K562 (cell line): ENCODE measurements around the gene EPX. TPM values are rescaled to one million over a fixed set of nuclear protein-coding genes. Genes with fewer than 3 reads are reported as not detected.
A peak's percentile ranks its signal among the peaks of the same experiment; 100 is the strongest.

Experiments
- BCOR ChIP-seq: fragments of 450-650 bp; IDR thresholded peaks from 2 replicates; pipeline ENCODE4 v1.6.1; 2016
- C11orf30 ChIP-seq: fragments of 450-650 bp; IDR thresholded peaks from 2 replicates; pipeline ENCODE4 v1.6.1; 2016; ENCODE audit warnings: low read depth, mild to moderate bottlenecking
- HMGXB4 ChIP-seq: sonication (generic); formaldehyde crosslinking; IDR thresholded peaks from 2 replicates; pipeline ENCODE4 v1.8.1; 2023; ENCODE audit warnings: mild to moderate bottlenecking, missing genetic modification reagents
- HNRNPUL1 ChIP-seq: fragments of 200-400 bp; formaldehyde crosslinking; IDR thresholded peaks from 2 replicates; pipeline ENCODE4 v1.6.1; 2017; ENCODE audit warnings: low read length
- MEF2D ChIP-seq: conservative IDR thresholded peaks from 2 replicates; pipeline ENCODE4 v1.6.1; 2016; ENCODE audit warnings: low read depth, missing genetic modification characterization, missing compliant biosample characterization
- RAD21 ChIP-seq, 2 experiments: fragments of 250-450 bp in 1 of 2; fragments of 450-650 bp in 1 of 2; sonication (Bioruptor Pico) in 1 of 2; formaldehyde crosslinking in 1 of 2; IDR thresholded peaks in 1 of 2; conservative IDR thresholded peaks in 1 of 2; 2 replicates each; pipeline versions ENCODE4 v1.4.0 to v1.8.0; 2020 to 2022; ENCODE audit warnings: mild to moderate bottlenecking in 2 of 2, moderate library complexity in 1 of 2
- RBM25 ChIP-seq: fragments of 200-400 bp; formaldehyde crosslinking; IDR thresholded peaks from 2 replicates; pipeline ENCODE4 v1.6.1; 2018; ENCODE audit warnings: low read length, low read depth, moderate library complexity; ENCODE audit not compliant: severe bottlenecking
- TRIM24 ChIP-seq, 2 experiments: fragments of 450-650 bp; IDR thresholded peaks; 2 replicates each; pipeline ENCODE4 v1.6.1; 2016
- ZNF324 ChIP-seq: fragments of 250-450 bp; sonication (Bioruptor Pico); IDR thresholded peaks from 2 replicates; pipeline ENCODE4 v1.4.0; 2020; ENCODE audit warnings: mild to moderate bottlenecking
- polyA plus RNA-seq, 8 experiments: library from polyadenylated mRNA; depleted of rRNA in 4 of 8; stranded (reverse) in 5 of 8; unstranded in 3 of 8; fragments of >200 nt; fragmentation: Nextera tagmentation in 2 of 8; fragmentation: Illumina TruSeq in 1 of 8; extraction: Ambion mirVana in 2 of 8; extraction: Trizol in 1 of 8; gene quantifications; 2 replicates each; pipeline versions ENCODE4 v1.2.1 to v1.2.3, GENCODE V29; 2011 to 2014; ENCODE audit warnings: inconsistent platforms in 1 of 8, missing spikeins in 1 of 8
- total RNA-seq, 7 experiments: library from RNA; depleted of rRNA in 6 of 7; stranded (reverse); fragments of >200 nt in 6 of 7; fragmentation: Illumina TruSeq in 2 of 7; extraction: Trizol in 2 of 7; gene quantifications; 2 replicates each; pipeline versions ENCODE4 v1.2.1 to v1.2.3, GENCODE V29; 2011 to 2021; ENCODE audit warnings: low replicate concordance in 1 of 7
- TF ChIP-seq, protein P1 (sequence below), 2 experiments: fragments of 450-650 bp; formaldehyde crosslinking in 1 of 2; IDR thresholded peaks; 2 replicates each; pipeline versions ENCODE4 v1.4.0 to v1.6.1; 2014 to 2020; ENCODE audit warnings: mild to moderate bottlenecking in 2 of 2, borderline replicate concordance in 1 of 2, low read depth in 1 of 2
- TF ChIP-seq, protein P2 (sequence below): fragments of 250-450 bp; sonication (Bioruptor Pico); IDR thresholded peaks from 2 replicates; pipeline ENCODE4 v1.4.0; 2020; ENCODE audit warnings: mild to moderate bottlenecking, moderate library complexity, borderline replicate concordance
- TF ChIP-seq, protein P3 (sequence below): fragments of 150-350 bp; conservative IDR thresholded peaks from 2 replicates; pipeline ENCODE4 v1.6.1; 2014; ENCODE audit warnings: low read length

Gene EPX
- total and polyA plus RNA-seq, 9 of the 15 experiments (the other 6 are each of a cell fraction or from before 2014, with no cell fraction given): 0.07 to 0.33 (median 0.19) TPM; not detected in 3

GRCh38 chr17:58193641-58194255 lies 1.2 kb downstream of the EPX start (continued):
- TF ChIP-seq, protein P1, sequence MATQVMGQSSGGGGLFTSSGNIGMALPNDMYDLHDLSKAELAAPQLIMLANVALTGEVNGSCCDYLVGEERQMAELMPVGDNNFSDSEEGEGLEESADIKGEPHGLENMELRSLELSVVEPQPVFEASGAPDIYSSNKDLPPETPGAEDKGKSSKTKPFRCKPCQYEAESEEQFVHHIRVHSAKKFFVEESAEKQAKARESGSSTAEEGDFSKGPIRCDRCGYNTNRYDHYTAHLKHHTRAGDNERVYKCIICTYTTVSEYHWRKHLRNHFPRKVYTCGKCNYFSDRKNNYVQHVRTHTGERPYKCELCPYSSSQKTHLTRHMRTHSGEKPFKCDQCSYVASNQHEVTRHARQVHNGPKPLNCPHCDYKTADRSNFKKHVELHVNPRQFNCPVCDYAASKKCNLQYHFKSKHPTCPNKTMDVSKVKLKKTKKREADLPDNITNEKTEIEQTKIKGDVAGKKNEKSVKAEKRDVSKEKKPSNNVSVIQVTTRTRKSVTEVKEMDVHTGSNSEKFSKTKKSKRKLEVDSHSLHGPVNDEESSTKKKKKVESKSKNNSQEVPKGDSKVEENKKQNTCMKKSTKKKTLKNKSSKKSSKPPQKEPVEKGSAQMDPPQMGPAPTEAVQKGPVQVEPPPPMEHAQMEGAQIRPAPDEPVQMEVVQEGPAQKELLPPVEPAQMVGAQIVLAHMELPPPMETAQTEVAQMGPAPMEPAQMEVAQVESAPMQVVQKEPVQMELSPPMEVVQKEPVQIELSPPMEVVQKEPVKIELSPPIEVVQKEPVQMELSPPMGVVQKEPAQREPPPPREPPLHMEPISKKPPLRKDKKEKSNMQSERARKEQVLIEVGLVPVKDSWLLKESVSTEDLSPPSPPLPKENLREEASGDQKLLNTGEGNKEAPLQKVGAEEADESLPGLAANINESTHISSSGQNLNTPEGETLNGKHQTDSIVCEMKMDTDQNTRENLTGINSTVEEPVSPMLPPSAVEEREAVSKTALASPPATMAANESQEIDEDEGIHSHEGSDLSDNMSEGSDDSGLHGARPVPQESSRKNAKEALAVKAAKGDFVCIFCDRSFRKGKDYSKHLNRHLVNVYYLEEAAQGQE (IDR thresholded peaks at IDR 0.05; ENCODE audit: borderline replicate concordance): no peak
- TF ChIP-seq, protein P1 (CRISPR knock-in tag; IDR thresholded peaks at IDR 0.05; ENCODE audit: low read depth): no peak
- no peak; a peak in 1 of 4 replicates for TF ChIP-seq RAD21 (CRISPR knock-in tag; conservative IDR thresholded peaks at IDR 0.05 in 1 of 2, IDR thresholded peaks at IDR 0.05 in 1 of 2)
- TF ChIP-seq RBM25: peak; percentile 70
- TF ChIP-seq, protein P2, sequence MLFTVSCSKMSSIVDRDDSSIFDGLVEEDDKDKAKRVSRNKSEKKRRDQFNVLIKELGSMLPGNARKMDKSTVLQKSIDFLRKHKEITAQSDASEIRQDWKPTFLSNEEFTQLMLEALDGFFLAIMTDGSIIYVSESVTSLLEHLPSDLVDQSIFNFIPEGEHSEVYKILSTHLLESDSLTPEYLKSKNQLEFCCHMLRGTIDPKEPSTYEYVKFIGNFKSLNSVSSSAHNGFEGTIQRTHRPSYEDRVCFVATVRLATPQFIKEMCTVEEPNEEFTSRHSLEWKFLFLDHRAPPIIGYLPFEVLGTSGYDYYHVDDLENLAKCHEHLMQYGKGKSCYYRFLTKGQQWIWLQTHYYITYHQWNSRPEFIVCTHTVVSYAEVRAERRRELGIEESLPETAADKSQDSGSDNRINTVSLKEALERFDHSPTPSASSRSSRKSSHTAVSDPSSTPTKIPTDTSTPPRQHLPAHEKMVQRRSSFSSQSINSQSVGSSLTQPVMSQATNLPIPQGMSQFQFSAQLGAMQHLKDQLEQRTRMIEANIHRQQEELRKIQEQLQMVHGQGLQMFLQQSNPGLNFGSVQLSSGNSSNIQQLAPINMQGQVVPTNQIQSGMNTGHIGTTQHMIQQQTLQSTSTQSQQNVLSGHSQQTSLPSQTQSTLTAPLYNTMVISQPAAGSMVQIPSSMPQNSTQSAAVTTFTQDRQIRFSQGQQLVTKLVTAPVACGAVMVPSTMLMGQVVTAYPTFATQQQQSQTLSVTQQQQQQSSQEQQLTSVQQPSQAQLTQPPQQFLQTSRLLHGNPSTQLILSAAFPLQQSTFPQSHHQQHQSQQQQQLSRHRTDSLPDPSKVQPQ (CRISPR knock-in tag): no peak
- TF ChIP-seq C11orf30: no peak
- no peak for TF ChIP-seq HNRNPUL1
- no peak for TF ChIP-seq ZNF324 (CRISPR knock-in tag)
- TF ChIP-seq, protein P3, sequence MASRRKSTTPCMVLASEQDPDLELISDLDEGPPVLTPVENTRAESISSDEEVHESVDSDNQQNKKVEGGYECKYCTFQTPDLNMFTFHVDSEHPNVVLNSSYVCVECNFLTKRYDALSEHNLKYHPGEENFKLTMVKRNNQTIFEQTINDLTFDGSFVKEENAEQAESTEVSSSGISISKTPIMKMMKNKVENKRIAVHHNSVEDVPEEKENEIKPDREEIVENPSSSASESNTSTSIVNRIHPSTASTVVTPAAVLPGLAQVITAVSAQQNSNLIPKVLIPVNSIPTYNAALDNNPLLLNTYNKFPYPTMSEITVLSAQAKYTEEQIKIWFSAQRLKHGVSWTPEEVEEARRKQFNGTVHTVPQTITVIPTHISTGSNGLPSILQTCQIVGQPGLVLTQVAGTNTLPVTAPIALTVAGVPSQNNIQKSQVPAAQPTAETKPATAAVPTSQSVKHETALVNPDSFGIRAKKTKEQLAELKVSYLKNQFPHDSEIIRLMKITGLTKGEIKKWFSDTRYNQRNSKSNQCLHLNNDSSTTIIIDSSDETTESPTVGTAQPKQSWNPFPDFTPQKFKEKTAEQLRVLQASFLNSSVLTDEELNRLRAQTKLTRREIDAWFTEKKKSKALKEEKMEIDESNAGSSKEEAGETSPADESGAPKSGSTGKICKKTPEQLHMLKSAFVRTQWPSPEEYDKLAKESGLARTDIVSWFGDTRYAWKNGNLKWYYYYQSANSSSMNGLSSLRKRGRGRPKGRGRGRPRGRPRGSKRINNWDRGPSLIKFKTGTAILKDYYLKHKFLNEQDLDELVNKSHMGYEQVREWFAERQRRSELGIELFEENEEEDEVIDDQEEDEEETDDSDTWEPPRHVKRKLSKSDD: no peak
- 0 out of 2 replicates have a peak, but pooled peaks have one; percentile 27 for TF ChIP-seq BCOR
- TF ChIP-seq TRIM24 (IDR thresholded peaks at IDR 0.05): no peak
- TF ChIP-seq MEF2D (tag): no peak
- no peak for TF ChIP-seq HMGXB4
